Epithelial cell of esophagus (primary cell): ENCODE results near the gene GLDC.

Source experiments
- DNase-seq: peaks from one replicate; pipeline ENCODE4 v3.0.0; 2010; ENCODE audit warnings: low read depth
- H3K4me3 ChIP-seq: 2 replicates; pipeline ENCODE4 v1.5.1; 2011; ENCODE audit warnings: mild to moderate bottlenecking, low read length, control low read depth
- CTCF ChIP-seq: IDR thresholded peaks from 2 replicates; pipeline ENCODE4 v1.5.1; 2011; ENCODE audit warnings: low read depth, mild to moderate bottlenecking, low read length, control low read depth, inconsistent platforms; ENCODE audit not compliant: insufficient read depth; ENCODE audit errors: missing control alignments

GLDC gene

GRCh38 chr9:6564360-6564759, 81.2 kb downstream of the GLDC start:
- no peak for DNase-seq
- no peak for TF ChIP-seq CTCF
- H3K4me3 ChIP-seq, result no peak overlapping the region

GRCh38 chr9:6562871-6563430, 82.6 kb downstream of the GLDC start:
- no peak for TF ChIP-seq CTCF
- no peak overlapping the region for H3K4me3 ChIP-seq
- no peak for DNase-seq

- TF ChIP-seq CTCF, result no peak
- DNase-seq, result no peak
- H3K4me3 ChIP-seq, result no peak overlapping the region
Observed at GRCh38 chr9:6562201-6562600, 83.3 kb downstream of the GLDC start.

GRCh38 chr9:6557883-6558616, 87.5 kb downstream of the GLDC start:
- no peak for DNase-seq
- no peak overlapping the region for H3K4me3 ChIP-seq
- TF ChIP-seq CTCF, result no peak

- TF ChIP-seq CTCF, result no peak
- no peak for DNase-seq
- H3K4me3 ChIP-seq, result no peak overlapping the region
Observed at GRCh38 chr9:6553866-6554265, 91.7 kb downstream of the GLDC start.

GRCh38 chr9:6552498-6553121, 92.9 kb downstream of the GLDC start:
- no peak for TF ChIP-seq CTCF
- peak; percentile 51 for DNase-seq
- no peak overlapping the region for H3K4me3 ChIP-seq
